ENCODE results near the gene KIF3B.

DNA sequence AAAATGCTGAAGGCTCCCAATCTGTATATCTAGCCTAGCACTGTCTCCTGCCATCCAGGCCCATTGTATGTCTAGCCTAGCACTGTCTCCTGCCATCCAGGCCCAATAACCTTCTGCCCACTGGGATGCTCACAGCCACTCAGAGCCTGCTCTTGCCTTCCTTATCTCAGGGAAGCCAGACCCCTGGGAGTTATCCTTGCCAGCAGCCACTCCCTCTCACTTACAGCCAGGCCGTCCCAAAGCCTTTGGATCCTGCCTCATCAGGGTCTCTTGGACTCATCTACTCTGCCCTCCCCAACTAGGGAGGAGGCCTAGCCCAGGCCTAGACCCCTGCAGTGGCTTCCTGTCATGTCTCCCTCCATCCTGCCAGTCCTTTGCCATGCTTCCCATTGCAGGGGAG, 37.3 kb downstream of the KIF3B start:
- TF ChIP-seq, protein P1, sequence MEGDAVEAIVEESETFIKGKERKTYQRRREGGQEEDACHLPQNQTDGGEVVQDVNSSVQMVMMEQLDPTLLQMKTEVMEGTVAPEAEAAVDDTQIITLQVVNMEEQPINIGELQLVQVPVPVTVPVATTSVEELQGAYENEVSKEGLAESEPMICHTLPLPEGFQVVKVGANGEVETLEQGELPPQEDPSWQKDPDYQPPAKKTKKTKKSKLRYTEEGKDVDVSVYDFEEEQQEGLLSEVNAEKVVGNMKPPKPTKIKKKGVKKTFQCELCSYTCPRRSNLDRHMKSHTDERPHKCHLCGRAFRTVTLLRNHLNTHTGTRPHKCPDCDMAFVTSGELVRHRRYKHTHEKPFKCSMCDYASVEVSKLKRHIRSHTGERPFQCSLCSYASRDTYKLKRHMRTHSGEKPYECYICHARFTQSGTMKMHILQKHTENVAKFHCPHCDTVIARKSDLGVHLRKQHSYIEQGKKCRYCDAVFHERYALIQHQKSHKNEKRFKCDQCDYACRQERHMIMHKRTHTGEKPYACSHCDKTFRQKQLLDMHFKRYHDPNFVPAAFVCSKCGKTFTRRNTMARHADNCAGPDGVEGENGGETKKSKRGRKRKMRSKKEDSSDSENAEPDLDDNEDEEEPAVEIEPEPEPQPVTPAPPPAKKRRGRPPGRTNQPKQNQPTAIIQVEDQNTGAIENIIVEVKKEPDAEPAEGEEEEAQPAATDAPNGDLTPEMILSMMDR (conservative IDR thresholded peaks at IDR 0.05), result no peak
- TF ChIP-seq EZH2 (IDR thresholded peaks at IDR 0.05; ENCODE audit: low read depth), result no peak
